ENCODE measurements around the gene PCDH9.

The PCDH9 gene

GRCh38 chr13:67225252-67226159 lies 4.6 kb downstream of the PCDH9 start:
- DNase-seq (ENCODE audit: low read depth): no peak
- peak overlapping the region; percentile 9 for H3K4me3 ChIP-seq (ENCODE audit: low read depth, low read length)
- no peak for TF ChIP-seq CTCF (conservative IDR thresholded peaks at IDR 0.05; ENCODE audit: low read depth, low read length)

- peak overlapping the region; percentile 49 for H3K4me3 ChIP-seq (ENCODE audit: low read depth, low read length)
- peak; percentile 73 for TF ChIP-seq CTCF (conservative IDR thresholded peaks at IDR 0.05; ENCODE audit: low read depth, low read length)
- peak; percentile 95 for DNase-seq (ENCODE audit: low read depth)
These were observed 5.8 kb downstream of the PCDH9 start for GRCh38 chr13:67224148-67224846.

GRCh38 chr13:67223742-67224141 lies 6.4 kb downstream of the PCDH9 start:
- H3K4me3 ChIP-seq (ENCODE audit: low read depth, low read length): peak overlapping the region; percentile 49

GRCh38 chr13:67223024-67223423 lies 7.1 kb downstream of the PCDH9 start:
- peak overlapping the region; percentile 34 for H3K4me3 ChIP-seq (ENCODE audit: low read depth, low read length)
- no peak for TF ChIP-seq CTCF (conservative IDR thresholded peaks at IDR 0.05; ENCODE audit: low read depth, low read length)
- DNase-seq (ENCODE audit: low read depth): peak; percentile 66

More at GRCh38 chr13:67223742-67224141, 6.4 kb downstream of the PCDH9 start:
- DNase-seq (ENCODE audit: low read depth): no peak
- TF ChIP-seq CTCF (conservative IDR thresholded peaks at IDR 0.05; ENCODE audit: low read depth, low read length): no peak

- no peak for DNase-seq (ENCODE audit: low read depth)
- no peak overlapping the region for H3K4me3 ChIP-seq (ENCODE audit: low read depth, low read length)
- TF ChIP-seq CTCF (conservative IDR thresholded peaks at IDR 0.05; ENCODE audit: low read depth, low read length): no peak
These were observed 8.4 kb downstream of the PCDH9 start for GRCh38 chr13:67221630-67222226.

- no peak for DNase-seq (ENCODE audit: low read depth)
- H3K4me3 ChIP-seq (ENCODE audit: low read depth, low read length): no peak overlapping the region
- TF ChIP-seq CTCF (conservative IDR thresholded peaks at IDR 0.05; ENCODE audit: low read depth, low read length): no peak
These were observed 11.0 kb downstream of the PCDH9 start for GRCh38 chr13:67219113-67219512.
